Vagina (tissue), 2 donors: ENCODE results near the gene ARHGAP24. TPM values are rescaled to one million over a fixed set of nuclear protein-coding genes. Genes with fewer than 3 reads are reported as not detected.
A peak's percentile ranks its signal among the peaks of the same experiment; 100 is the strongest.
"Not testable (repeated sequence)": the region's sequence is repeated elsewhere in the genome, so short reads cannot be mapped to it uniquely, and the experiment has no call there.

ENCODE experiments used
- DNase-seq, 2 donors: peaks; one replicate each; pipeline ENCODE4 v3.0.0-alpha.2; 2017; ENCODE audit errors: extremely low spot score in 2 of 2
- H3K27ac ChIP-seq: fragments of 200-600 bp; sonication (generic); one replicate; pipeline ENCODE4 v1.5.1; 2019
- H3K27me3 ChIP-seq: fragments of 200-600 bp; sonication (generic); one replicate; pipeline ENCODE4 v1.5.1; 2019
- H3K36me3 ChIP-seq, 2 donors: fragments of 200-600 bp; sonication (generic); one replicate each; pipeline ENCODE4 v1.5.1; 2017 to 2019
- H3K4me1 ChIP-seq: fragments of 200-600 bp; sonication (generic); one replicate; pipeline ENCODE4 v1.5.1; 2019
- H3K4me3 ChIP-seq, 2 donors: fragments of 200-600 bp; sonication (generic); 1 replicate in 1 of 2; 2 replicates in 1 of 2; pipeline ENCODE4 v1.5.1; 2016 to 2019
- H3K9me3 ChIP-seq: fragments of 200-600 bp; sonication (generic); one replicate; pipeline ENCODE4 v1.5.1; 2019
- POLR2A ChIP-seq, 2 donors: fragments of 450-650 bp; IDR thresholded peaks; one replicate each; pipeline ENCODE4 v1.6.1; 2017; ENCODE audit warnings: antibody characterized with exemption in 2 of 2, mild to moderate bottlenecking in 2 of 2, moderate library complexity in 2 of 2
- POLR2AphosphoS5 ChIP-seq, 2 donors: sonication (generic); formaldehyde crosslinking; IDR thresholded peaks; one replicate each; pipeline ENCODE4 v1.9.0; 2017; ENCODE audit warnings: antibody characterized with exemption in 2 of 2, mild to moderate bottlenecking in 2 of 2, low read depth in 1 of 2; ENCODE audit not compliant: insufficient read depth in 1 of 2
- intact Hi-C: fragments of 100-400 bp; cut with DNase I; formaldehyde crosslinking; loops from one replicate; pipeline ENCODE4 v1.15.1; 2023
- total RNA-seq: library from RNA; depleted of rRNA; stranded (reverse); fragments of >200 nt; gene quantifications from one replicate; pipeline ENCODE4 v1.2.3, GENCODE V29; 2016
- TF ChIP-seq, protein P1 (sequence below), 3 experiments: fragments of 450-650 bp in 2 of 3; fragments of 200-600 bp in 1 of 3; sonication (generic) in 1 of 3; IDR thresholded peaks; one replicate each; pipeline ENCODE4 v1.5.1; 2017 to 2019; ENCODE audit warnings: antibody characterized with exemption in 3 of 3, mild to moderate bottlenecking in 2 of 3, moderate library complexity in 2 of 3

ARHGAP24 gene
- total RNA-seq, 1 donor from 2014 or later = 40.0 TPM

DNA sequence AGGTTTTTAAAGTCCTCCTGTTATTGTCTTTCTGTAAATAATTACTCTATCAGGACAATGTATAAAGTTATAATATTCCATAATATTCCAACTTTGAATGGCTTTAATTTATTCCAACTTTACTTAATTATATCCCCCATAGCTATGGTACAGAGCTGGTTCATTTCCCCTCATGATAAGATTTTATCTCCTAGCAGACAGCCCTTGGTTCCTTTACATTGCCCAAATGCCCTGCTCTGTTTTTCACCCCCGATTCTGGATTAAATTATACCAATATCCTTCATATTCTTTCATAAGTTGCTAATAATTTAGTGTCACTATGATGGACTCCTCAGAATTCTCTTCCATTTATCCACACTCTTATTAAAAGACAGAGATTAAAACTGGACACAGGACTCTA is 544.4 kb downstream of the ARHGAP24 start:
- no peak overlapping the region for H3K27ac ChIP-seq

DNA sequence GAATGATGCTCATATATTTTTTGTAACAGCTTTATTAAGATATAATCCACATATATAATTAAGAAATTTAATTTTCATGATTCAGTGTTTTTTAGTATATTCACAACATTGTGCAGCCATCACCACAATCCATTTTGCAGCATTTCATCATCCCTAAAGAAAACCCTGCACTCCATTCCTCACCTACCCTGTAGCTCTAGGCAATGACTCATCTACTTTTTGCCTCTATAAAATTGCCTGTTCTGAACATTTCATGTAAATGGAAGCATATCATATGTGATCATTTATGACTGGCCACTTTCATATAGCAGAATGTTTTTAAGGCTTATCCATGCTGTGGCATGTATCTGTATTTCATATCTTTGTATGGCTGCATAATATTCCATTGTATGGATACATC is 545.0 kb downstream of the ARHGAP24 start:
- H3K27ac ChIP-seq = no peak overlapping the region
- H3K27me3 ChIP-seq = no peaks in the 10 kb centered on the region
- peaks cover 0 to 9% of the 10 kb centered on the region in 2 donors for H3K36me3 ChIP-seq
- TF ChIP-seq, protein P1, sequence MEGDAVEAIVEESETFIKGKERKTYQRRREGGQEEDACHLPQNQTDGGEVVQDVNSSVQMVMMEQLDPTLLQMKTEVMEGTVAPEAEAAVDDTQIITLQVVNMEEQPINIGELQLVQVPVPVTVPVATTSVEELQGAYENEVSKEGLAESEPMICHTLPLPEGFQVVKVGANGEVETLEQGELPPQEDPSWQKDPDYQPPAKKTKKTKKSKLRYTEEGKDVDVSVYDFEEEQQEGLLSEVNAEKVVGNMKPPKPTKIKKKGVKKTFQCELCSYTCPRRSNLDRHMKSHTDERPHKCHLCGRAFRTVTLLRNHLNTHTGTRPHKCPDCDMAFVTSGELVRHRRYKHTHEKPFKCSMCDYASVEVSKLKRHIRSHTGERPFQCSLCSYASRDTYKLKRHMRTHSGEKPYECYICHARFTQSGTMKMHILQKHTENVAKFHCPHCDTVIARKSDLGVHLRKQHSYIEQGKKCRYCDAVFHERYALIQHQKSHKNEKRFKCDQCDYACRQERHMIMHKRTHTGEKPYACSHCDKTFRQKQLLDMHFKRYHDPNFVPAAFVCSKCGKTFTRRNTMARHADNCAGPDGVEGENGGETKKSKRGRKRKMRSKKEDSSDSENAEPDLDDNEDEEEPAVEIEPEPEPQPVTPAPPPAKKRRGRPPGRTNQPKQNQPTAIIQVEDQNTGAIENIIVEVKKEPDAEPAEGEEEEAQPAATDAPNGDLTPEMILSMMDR (IDR thresholded peaks at IDR 0.05) = no peak
- no peak for TF ChIP-seq POLR2AphosphoS5 (IDR thresholded peaks at IDR 0.05; ENCODE audit: insufficient read depth in 1 of 2, low read depth in 1 of 2)
- no peak for TF ChIP-seq POLR2A (IDR thresholded peaks at IDR 0.05)
- intact Hi-C loops = no loop called here
- no peaks in the 10 kb centered on the region for H3K9me3 ChIP-seq
- no peak for DNase-seq
- H3K4me1 ChIP-seq = no peaks in the 10 kb centered on the region
- no peak overlapping the region for H3K4me3 ChIP-seq

More for the DNA sequence above, 544.4 kb downstream of the ARHGAP24 start:
- Histone ChIP-seq H3K27me3 (no peaks in the 10 kb centered on the region), H3K4me3 (no peak overlapping the region), H3K4me1 (no peaks in the 10 kb centered on the region), H3K36me3 (peaks cover 0 to 9% of the 10 kb centered on the region in 2 donors), H3K9me3 (no peaks in the 10 kb centered on the region)
- intact Hi-C loops = no loop called here
- no peak for DNase-seq
- no peak for TF ChIP-seq POLR2A (IDR thresholded peaks at IDR 0.05)
- TF ChIP-seq POLR2AphosphoS5 (IDR thresholded peaks at IDR 0.05; ENCODE audit: insufficient read depth in 1 of 2, low read depth in 1 of 2) = no peak
- TF ChIP-seq, protein P1 (IDR thresholded peaks at IDR 0.05) = no peak

DNA sequence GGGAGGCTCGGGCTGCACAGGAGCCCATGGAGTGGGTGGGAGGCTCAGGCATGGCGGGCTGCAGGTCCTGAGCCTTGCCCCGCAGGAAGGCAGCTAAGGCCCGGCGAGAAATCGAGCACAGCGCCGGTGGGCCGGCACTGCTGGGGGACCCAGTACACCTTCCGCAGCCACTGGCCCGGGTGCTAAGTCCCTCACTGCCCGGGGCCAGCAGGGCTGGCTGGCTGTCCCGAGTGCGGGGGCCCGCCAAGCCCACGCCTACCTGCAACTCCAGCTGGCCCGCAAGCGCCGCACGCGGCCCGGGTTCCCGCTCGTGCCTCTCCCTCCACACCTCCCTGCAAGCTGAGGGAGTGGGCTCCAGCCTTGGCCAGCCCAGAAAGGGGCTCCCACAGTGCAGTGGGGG is 546.7 kb downstream of the ARHGAP24 start:
- H3K4me3 ChIP-seq, H3K9me3 ChIP-seq, H3K27ac ChIP-seq, DNase-seq, H3K27me3 ChIP-seq, H3K36me3 ChIP-seq, H3K4me1 ChIP-seq, intact Hi-C loops: not testable (repeated sequence)

DNA sequence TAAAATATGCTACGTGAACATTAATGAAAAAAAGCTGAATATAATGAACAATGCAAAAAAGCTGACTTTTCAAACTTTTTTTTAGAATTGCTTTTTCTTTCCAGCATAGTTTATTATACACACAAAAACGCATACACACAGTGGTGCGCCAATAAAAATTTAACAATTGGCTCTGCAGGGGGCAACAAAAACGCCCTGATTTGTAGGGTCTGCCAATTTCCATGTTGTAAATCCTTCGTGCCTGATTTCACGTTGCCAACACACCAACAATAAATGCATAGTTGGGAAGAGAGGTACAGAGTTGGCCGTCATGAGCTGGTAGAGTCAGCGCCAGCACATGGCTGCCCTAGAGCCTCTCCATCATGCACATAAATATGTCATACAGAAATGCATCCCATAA is 551.8 kb downstream of the ARHGAP24 start:
- no peaks in the 10 kb centered on the region for H3K9me3 ChIP-seq
- no peak for DNase-seq
- H3K27ac ChIP-seq = no peak overlapping the region
- no peaks in the 10 kb centered on the region for H3K4me1 ChIP-seq
- H3K36me3 ChIP-seq = peaks cover 0 to 6% of the 10 kb centered on the region in 2 donors
- H3K27me3 ChIP-seq = no peaks in the 10 kb centered on the region
- H3K4me3 ChIP-seq = no peak overlapping the region
- intact Hi-C loops = no loop called here
- TF ChIP-seq, protein P1 (IDR thresholded peaks at IDR 0.05) = no peak
- no peak for TF ChIP-seq POLR2A (IDR thresholded peaks at IDR 0.05)
- TF ChIP-seq POLR2AphosphoS5 (IDR thresholded peaks at IDR 0.05; ENCODE audit: insufficient read depth in 1 of 2, low read depth in 1 of 2) = no peak

DNA sequence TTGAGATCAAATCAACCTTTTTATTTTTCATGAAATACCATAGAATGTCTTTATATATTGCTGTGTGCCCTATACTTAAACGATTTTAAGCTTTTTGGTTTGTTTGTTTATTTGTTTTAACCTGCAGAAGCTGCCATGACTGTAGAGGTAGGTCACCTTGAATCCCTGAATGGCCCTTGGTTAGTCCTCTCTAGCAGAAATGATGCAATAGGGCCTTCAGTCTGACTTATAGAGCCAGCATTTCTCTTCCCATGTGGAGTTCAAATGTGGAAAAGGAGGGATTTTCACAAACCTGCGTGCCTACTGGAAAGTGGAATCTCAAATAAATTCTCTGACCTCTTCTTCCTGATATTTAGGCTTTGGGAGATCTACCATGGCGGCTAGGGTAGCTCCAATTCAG is 557.0 kb downstream of the ARHGAP24 start:
- Histone ChIP-seq H3K4me3 (no peak overlapping the region), H3K27ac (peak overlapping the region; percentile 68), H3K4me1 (peaks cover 22% of the 10 kb centered on the region), H3K36me3 (peaks cover 0 to 6% of the 10 kb centered on the region in 2 donors), H3K9me3 (no peaks in the 10 kb centered on the region), H3K27me3 (no peaks in the 10 kb centered on the region)
- no peak for DNase-seq
- intact Hi-C loops = no loop called here
- TF ChIP-seq POLR2AphosphoS5 (IDR thresholded peaks at IDR 0.05; ENCODE audit: insufficient read depth in 1 of 2, low read depth in 1 of 2) = no peak
- TF ChIP-seq POLR2A (IDR thresholded peaks at IDR 0.05) = no peak
- TF ChIP-seq, protein P1 (IDR thresholded peaks at IDR 0.05) = no peak
